Measurements from ENCODE around the gene TTF1.

The TTF1 gene

GRCh38 chr9:132364068-132364467, 42.6 kb downstream of the TTF1 start:
- no peak for DNase-seq (ENCODE audit: low read depth in 2 of 2)

- no peak for DNase-seq (ENCODE audit: low read depth in 2 of 2)
Observed at GRCh38 chr9:132357764-132358163, 48.9 kb downstream of the TTF1 start.

- no peak for DNase-seq (ENCODE audit: low read depth in 2 of 2)
Observed at GRCh38 chr9:132356324-132356924, 50.2 kb downstream of the TTF1 start.

- peak; percentile 97 to 99 for DNase-seq (ENCODE audit: low read depth in 2 of 2)
Observed at GRCh38 chr9:132354637-132355355, 51.8 kb downstream of the TTF1 start, which contains the start of gene SETX. TSS of gene SETX (minus strand) at chr9:132354986. CDS start at chr9:132349428, 5,558 bp downstream.

GRCh38 chr9:132351404-132352045, 55.1 kb downstream of the TTF1 start:
- DNase-seq (ENCODE audit: low read depth in 2 of 2) = no peak

GRCh38 chr9:132350861-132351315, 55.8 kb downstream of the TTF1 start:
- DNase-seq (ENCODE audit: low read depth in 2 of 2) = no peak

GRCh38 chr9:132348676-132349075, 58.0 kb downstream of the TTF1 start:
- no peak for DNase-seq (ENCODE audit: low read depth in 2 of 2)

GRCh38 chr9:132346177-132346576, 60.5 kb downstream of the TTF1 start:
- DNase-seq (ENCODE audit: low read depth in 2 of 2) = no peak

- no peak for DNase-seq (ENCODE audit: low read depth in 2 of 2)
Observed at GRCh38 chr9:132341177-132341840, 65.3 kb downstream of the TTF1 start.

GRCh38 chr9:132334364-132334763, 72.3 kb downstream of the TTF1 start:
- DNase-seq (ENCODE audit: low read depth in 2 of 2) = no peak

- no peak for DNase-seq (ENCODE audit: low read depth in 2 of 2)
Observed at GRCh38 chr9:132333556-132333955, 73.1 kb downstream of the TTF1 start.

- DNase-seq (ENCODE audit: low read depth in 2 of 2) = no peak
Observed at GRCh38 chr9:132328580-132328979, 78.1 kb downstream of the TTF1 start.

- no peak for DNase-seq (ENCODE audit: low read depth in 2 of 2)
Observed at GRCh38 chr9:132327537-132327936, 79.1 kb downstream of the TTF1 start.

Data from stimulated activated CD8-positive, alpha-beta memory T cell treated with anti-CD3 and anti-CD28 coated beads, Interleukin-2, amount 100 ng/mL, for 48 hours (primary cell).